A549 treated with CORT108297 at 1 μM for 4 hours (cell line): ENCODE measurements around the gene NXPH3. TPM values are rescaled to one million over a fixed set of nuclear protein-coding genes. Genes with fewer than 3 reads are reported as not detected.

ENCODE experiments used
- total RNA-seq: library from RNA; stranded (reverse); fragments of 200-300 nt; extraction: Qiagen RNA extraction; gene quantifications from 5 replicates; pipeline ENCODE4 v1.2.3, GENCODE V29; 2022

The NXPH3 gene
- total RNA-seq = 0.23 to 0.37 TPM (median 0.31 TPM) in 5 replicates

GRCh38 chr17:49575679-49576087 is at the start of gene NXPH3:
NXPH3 (plus strand) TSS chr17:49575871; CDS start chr17:49576220, 349 bp downstream.

Other genes starting within 250 kb of the NXPH3 start
- gene ZNF652, start 213.6 kb upstream of the NXPH3 start, total RNA-seq = 6.1 to 10.2 TPM (median 6.3 TPM) in 5 replicates
- 342 to 473 TPM (median 453 TPM) in 5 replicates for gene PHB1, start 161.0 kb upstream of the NXPH3 start, total RNA-seq
- gene NGFR, start 80.6 kb upstream of the NXPH3 start, total RNA-seq = 0.32 to 0.82 TPM (median 0.78 TPM) in 5 replicates
- gene SPOP, start 102.2 kb downstream of the NXPH3 start, total RNA-seq = 36.4 to 41.0 TPM (median 38.9 TPM) in 5 replicates
- gene SLC35B1, start 132.1 kb downstream of the NXPH3 start, total RNA-seq = 84.9 to 102 TPM (median 89.2 TPM) in 5 replicates
- gene FAM117A, start 188.3 kb downstream of the NXPH3 start, total RNA-seq = 0.80 to 1.3 TPM (median 1.2 TPM) in 5 replicates
- 25.9 to 30.2 TPM (median 28.0 TPM) in 5 replicates for gene KAT7, start 212.8 kb downstream of the NXPH3 start, total RNA-seq